ENCODE results near the gene IFITM5. TPM values are rescaled to one million over a fixed set of nuclear protein-coding genes. Genes with fewer than 3 reads are reported as not detected.
"Not testable (repeated sequence)": the region's sequence is repeated elsewhere in the genome, so short reads cannot be mapped to it uniquely, and the experiment has no call there.

The IFITM5 gene
- polyA plus RNA-seq, 6 donors from 2014 or later, result not detected

DNA sequence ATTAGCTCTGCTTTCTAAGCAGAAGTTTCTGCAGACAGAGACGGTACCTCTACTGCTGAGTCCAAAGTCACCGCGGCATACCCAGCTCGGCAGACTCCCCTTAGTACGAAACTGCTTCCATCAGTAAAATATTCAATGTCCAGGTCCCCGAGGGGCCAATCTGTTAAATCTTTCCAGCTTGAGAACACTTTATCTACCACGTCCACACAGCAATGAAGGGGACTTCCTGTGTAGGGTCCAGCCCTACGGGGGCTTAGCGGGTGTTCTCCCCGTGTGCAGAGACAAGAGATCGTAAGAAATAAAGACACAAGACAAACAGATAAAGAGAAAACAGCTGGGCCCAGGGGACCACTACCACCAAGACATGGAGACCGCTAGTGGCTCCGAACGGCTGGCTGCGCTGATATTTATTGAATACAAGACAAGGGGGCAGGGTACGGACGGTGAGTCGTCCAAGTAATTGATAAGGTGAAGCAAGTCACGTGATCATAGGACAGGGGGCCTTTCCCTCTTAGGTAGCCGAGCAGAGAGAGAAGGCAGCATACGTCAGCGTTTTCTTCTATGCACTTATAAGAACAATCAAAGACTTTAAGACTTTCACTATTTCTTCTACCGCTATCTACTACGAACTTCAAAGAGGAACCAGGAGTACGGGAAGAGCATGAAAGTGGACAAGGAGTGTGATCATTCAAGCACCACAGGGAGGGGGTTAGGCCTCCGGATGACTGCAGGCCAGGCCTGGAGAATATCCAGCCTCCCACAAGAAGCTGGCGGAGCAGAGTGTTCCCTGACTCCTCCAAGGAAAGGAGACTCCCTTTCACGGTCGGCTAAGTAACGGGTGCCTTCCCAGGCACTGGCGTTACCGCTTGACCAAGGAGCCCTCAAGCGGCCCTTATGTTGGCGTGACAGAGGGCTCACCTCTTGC is 25.5 kb upstream of the IFITM5 start:
- H3K36me3 Mint-ChIP-seq; H3K27me3 Mint-ChIP-seq; DNase-seq; ATAC-seq (ENCODE audit: low read depth in 2 of 2); H3K9me3 Mint-ChIP-seq: not testable (repeated sequence)
- H3K27ac Mint-ChIP-seq, result peak overlapping the region; percentile 37 to 96 (median 50)
- peaks cover 39 to 61% (median 48%) of the 10 kb centered on the region in 3 donors for H3K4me1 Mint-ChIP-seq
- peak overlapping the region in 3 of 8 donors; percentile 15 to 44 (median 28) for H3K4me3 Mint-ChIP-seq

DNA sequence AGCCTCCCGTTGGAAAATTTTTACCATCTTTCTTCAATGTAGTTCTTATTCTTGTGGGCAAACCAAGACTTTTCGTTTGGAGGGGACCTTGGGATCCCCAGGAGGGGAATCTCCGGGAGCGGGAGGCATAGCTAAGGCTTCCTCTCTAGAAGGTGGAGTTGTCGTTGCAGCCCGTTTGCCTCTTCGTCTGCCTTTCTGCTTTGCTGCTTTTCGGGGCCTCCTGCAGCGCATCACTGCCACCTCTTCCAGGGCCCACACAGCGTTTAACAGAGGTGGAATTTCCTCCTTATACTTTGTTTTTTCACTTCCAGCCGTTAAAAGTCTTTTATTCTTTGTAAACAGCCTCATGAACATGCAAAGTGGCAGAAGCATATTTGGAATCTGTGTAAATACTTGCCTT is 24.8 kb upstream of the IFITM5 start:
- Mint-ChIP-seq H3K4me1 (peaks cover 37 to 60% (median 47%) of the 10 kb centered on the region in 3 donors), H3K36me3 (no peaks in the 10 kb centered on the region), H3K27ac (peak overlapping the region in 2 of 6 donors; percentile 49 to 54), H3K9me3 (peaks cover 0 to 2% (median 0%) of the 10 kb centered on the region in 7 donors), H3K4me3 (peak overlapping the region in 1 of 8 donors; percentile 15), H3K27me3 (peaks cover 0 to 8% (median 6%) of the 10 kb centered on the region in 3 donors)
- ATAC-seq (ENCODE audit: low read depth in 2 of 2), result no peak
- no peak for DNase-seq

DNA sequence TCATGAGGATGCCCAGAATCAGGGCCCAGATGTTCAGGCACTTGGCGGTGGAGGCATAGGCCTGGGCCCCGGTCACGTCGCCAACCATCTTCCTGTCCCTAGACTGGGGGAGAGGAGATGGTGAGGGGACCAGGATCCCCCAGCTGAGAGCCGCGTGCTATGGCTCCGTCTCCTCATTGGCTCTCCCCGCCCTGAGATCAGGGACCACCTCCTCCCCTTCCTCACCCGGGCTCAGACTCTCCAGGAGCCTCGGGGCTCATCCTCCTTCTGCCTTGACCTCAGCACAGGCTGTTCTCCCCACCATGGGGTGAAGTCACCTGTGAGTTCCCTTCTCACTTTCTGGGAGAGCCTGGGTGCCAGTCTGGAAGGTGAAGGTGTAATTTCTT is 20.6 kb upstream of the IFITM5 start:
- DNase-seq; H3K9me3 Mint-ChIP-seq; ATAC-seq (ENCODE audit: low read depth in 2 of 2); H3K27me3 Mint-ChIP-seq; H3K36me3 Mint-ChIP-seq: not testable (repeated sequence)
- H3K4me3 Mint-ChIP-seq, result peak overlapping the region; percentile 68 to 88 (median 82)
- H3K4me1 Mint-ChIP-seq, result peaks cover 21 to 43% (median 33%) of the 10 kb centered on the region in 3 donors
- peak overlapping the region in 5 of 6 donors; percentile 48 to 80 (median 69) for H3K27ac Mint-ChIP-seq

DNA sequence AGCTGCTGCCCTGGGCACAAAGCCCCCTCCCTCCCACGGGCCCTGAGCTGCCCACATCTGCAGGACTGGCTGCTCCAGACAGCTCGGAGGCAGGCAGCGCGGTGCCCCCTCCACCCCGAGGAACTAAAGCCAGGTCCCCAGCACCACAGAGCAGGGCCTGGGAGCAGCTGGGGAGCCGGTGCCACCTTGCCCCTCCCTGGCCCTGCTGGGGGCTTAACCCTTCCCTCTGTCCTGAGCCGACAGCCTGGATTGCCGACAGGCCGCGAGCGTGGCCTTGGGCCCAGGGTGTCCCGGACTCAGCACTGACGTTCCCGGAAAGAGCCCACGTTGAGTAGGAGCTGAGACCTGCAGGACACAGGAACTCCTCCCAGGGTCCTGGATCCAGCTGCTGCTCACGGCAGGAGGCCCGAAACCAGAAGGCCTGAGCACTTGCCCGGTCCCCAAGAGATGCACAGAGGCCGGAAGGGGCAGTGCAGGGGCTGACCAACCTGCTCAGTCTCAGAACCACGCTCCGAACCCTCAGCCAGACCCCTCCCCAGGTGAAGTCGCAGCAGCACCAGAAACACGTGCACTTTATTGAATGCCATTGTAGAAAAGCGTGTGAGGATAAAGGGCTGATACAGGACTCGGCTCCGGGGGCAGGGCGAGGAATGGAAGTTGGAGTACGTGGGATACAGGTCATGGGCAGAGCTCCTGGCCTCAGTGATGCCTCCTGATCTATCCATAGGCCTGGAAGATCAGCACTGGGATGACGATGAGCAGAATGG is 20.0 kb upstream of the IFITM5 start:
- H3K27me3 Mint-ChIP-seq, DNase-seq, H3K9me3 Mint-ChIP-seq, H3K36me3 Mint-ChIP-seq: not testable (repeated sequence)
- Mint-ChIP-seq H3K4me1 (peaks cover 19 to 43% (median 31%) of the 10 kb centered on the region in 3 donors), H3K27ac (peak overlapping the region in 4 of 6 donors; percentile 2 to 69 (median 34)), H3K4me3 (peak overlapping the region; percentile 68 to 88 (median 82))
- peak; percentile 20 to 37 for ATAC-seq (ENCODE audit: low read depth in 2 of 2)

DNA sequence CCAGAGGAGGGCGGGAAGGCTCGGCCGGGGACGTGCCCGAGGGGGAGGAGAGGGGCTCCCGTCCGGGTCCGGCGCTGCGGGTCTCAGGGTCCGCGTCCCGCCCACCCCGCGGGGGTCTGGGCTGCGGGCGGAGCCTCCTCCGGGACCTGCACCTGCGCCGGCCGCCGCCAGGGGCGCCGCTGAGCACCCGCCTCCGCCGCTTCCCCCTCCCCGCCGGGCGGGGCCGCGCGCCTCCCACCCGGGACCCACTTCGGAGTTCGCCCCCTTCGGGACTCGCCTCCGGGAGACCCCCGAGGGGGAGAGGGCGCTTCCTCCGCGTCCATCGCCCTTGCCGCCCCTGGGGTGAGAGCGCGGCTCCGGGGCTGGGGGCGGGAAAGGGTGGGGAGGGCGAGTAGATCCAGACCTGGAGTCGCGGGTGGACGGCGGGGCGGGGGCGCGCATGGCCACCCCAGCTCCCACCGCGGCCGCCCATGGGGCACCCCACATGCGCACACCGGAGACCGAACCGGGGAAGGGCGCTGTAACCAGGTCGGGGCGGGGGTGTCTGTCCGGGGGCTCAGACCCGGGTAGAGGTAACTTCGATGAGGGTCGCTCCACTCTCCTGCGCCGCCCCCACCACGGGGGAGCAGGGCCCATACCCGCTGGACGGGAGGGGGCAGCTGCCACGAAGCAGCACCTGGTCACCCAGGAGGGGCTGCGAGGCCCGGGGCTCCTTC is 19.2 kb upstream of the IFITM5 start:
- H3K4me3 Mint-ChIP-seq, result peak overlapping the region in 5 of 8 donors; percentile 22 to 88 (median 68)
- peak; percentile 57 to 60 for ATAC-seq (ENCODE audit: low read depth in 2 of 2)
- DNase-seq, H3K36me3 Mint-ChIP-seq, H3K27ac Mint-ChIP-seq, H3K9me3 Mint-ChIP-seq, H3K27me3 Mint-ChIP-seq: not testable (repeated sequence)
- peaks cover 26 to 48% (median 38%) of the 10 kb centered on the region in 3 donors for H3K4me1 Mint-ChIP-seq

DNA sequence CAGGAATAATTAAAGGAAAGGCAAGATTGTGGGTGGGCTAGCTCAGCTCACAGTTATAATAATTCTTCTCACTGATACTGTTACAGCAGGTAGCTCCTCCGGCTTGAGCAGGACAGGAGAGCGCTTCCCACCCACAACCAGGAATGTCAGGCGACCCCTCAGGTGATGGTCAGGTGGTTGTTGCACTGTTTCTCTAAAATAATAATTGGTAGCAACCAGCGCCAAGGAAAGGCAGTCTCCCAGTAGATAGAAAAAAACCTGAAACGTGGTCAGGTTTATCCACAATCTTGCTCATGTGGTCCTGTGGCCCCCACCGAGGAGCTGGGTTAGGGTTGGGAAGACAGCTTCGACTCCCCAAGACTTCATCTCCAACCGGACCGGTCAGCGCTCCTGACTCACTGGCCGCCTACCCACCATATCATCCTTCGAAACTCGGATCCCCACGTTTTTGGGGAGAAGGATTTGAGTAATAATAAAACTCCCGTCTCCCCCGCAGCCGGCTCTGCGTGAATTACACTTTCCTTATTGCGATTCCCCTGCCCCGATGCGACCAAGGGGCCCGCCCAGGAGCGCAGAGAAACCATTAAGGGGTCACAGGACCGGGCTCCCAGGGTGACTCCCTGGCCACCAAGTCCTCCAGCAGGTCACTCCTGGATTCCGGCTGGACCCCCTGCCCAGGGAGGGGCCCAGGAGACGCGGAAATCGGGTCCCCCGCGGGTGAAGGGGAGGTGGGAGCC is 18.5 kb upstream of the IFITM5 start:
- H3K4me1 Mint-ChIP-seq, result peaks cover 33 to 55% (median 45%) of the 10 kb centered on the region in 3 donors
- not testable (repeated sequence) for H3K9me3 Mint-ChIP-seq; ATAC-seq (ENCODE audit: low read depth in 2 of 2)

DNA sequence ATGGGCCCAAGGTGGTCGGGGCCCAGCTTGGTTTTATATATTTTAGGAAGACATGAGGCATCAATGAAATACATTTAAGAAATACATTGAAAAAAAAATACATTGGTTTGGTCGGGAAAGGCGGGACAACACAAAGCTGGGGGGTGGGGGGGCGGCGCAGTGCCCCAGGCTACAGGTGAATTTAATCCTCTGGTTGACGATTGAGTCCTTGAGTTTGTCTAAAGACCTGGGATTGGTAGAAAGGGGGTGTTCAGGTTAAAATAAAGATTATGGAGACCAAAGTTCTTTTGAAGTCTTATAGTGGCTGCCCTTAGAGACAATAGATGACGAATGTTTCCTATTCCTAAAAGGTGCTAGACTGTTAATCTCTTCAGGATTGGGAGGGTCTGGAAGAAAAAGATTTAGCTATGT is 17.6 kb upstream of the IFITM5 start:
- ATAC-seq (ENCODE audit: low read depth in 2 of 2) (no peak), DNase-seq (no peak)
- H3K9me3 Mint-ChIP-seq, result no peaks in the 10 kb centered on the region
- H3K27ac Mint-ChIP-seq, result peak overlapping the region in 5 of 6 donors; percentile 33 to 87 (median 76)
- H3K27me3 Mint-ChIP-seq, result peaks cover 0 to 8% (median 6%) of the 10 kb centered on the region in 3 donors
- H3K4me3 Mint-ChIP-seq, result peak overlapping the region; percentile 34 to 92 (median 71)
- peaks cover 34 to 63% (median 46%) of the 10 kb centered on the region in 3 donors for H3K4me1 Mint-ChIP-seq
- no peaks in the 10 kb centered on the region for H3K36me3 Mint-ChIP-seq

More for the DNA sequence above, 18.5 kb upstream of the IFITM5 start:
- Mint-ChIP-seq H3K27ac (peak overlapping the region in 3 of 6 donors; percentile 33 to 57 (median 38)), H3K4me3 (peak overlapping the region; percentile 40 to 92 (median 68))
- not testable (repeated sequence) for H3K36me3 Mint-ChIP-seq, DNase-seq, H3K27me3 Mint-ChIP-seq

DNA sequence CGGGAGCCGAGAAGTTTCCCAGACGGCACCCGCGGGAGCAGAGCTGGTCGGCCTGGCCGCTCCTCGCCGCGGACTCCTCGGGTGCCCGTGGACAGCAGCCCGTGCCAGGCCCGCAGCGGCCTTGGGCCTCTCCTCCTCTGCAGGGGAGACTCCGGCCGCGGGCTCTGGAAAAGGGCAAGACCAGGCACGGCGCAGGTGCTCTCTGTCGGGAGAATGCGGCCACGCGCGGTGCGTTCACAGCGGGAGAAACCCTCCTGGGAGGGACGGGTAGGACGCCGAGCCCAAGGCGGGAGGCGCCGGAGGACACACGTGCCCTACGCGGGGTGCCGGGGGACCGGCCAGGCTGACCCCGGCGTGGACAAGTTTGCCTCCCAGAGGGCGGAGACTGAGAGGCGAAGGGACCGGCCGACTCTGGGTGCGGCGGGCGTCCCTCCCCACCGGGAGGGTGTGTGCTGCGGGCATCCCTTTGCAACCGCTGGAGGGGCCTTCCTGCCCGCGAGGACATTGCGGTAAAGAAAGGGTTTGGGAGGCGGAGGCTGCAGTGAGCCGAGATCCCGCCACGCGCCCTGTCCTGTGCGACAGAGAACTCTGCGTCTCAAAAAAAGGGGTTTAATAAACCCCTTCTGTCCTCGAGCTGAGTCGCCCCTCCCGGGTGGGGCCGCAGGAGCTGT is 16.8 kb upstream of the IFITM5 start:
- no peak for ATAC-seq (ENCODE audit: low read depth in 2 of 2)
- peak overlapping the region in 7 of 8 donors; percentile 16 to 92 (median 62) for H3K4me3 Mint-ChIP-seq

DNA sequence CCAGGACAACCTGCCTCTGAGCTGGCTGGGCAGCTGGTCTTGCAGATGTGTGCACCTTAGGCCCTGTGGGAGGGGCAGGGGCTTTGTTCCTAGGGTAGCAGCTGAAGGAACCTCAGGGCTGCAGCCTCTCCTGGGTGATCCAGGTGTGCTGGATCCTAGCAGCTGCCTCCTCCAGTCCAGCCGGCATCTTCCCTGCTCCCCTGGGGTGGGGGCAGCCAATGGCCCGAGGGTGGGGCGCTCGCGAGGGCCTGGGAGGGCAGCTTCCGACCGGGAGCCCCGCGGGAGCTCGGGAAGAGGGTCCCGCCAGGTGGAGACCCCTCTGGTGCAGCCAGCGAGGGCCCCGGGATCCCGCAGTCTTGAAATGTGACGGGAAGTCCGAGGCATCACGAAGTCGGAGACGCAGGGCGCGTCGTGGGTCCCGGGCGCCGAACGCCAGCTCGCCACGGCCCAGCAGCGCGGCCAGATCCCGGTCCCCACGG is 16.2 kb upstream of the IFITM5 start:
- DNase-seq (no peak), ATAC-seq (ENCODE audit: low read depth in 2 of 2) (no peak)
- H3K27me3 Mint-ChIP-seq, result peaks cover 0 to 5% (median 4%) of the 10 kb centered on the region in 3 donors
- no peaks in the 10 kb centered on the region for H3K9me3 Mint-ChIP-seq
- peaks cover 30 to 65% (median 43%) of the 10 kb centered on the region in 3 donors for H3K4me1 Mint-ChIP-seq
- H3K4me3 Mint-ChIP-seq, result peak overlapping the region in 5 of 8 donors; percentile 38 to 96 (median 90)
- H3K36me3 Mint-ChIP-seq, result no peaks in the 10 kb centered on the region
- H3K27ac Mint-ChIP-seq, result no peak overlapping the region

More for the DNA sequence above, 16.8 kb upstream of the IFITM5 start:
- DNase-seq, result no peak
- Mint-ChIP-seq H3K4me1 (peaks cover 34 to 68% (median 46%) of the 10 kb centered on the region in 3 donors), H3K27ac (no peak overlapping the region), H3K36me3 (no peaks in the 10 kb centered on the region), H3K9me3 (no peaks in the 10 kb centered on the region), H3K27me3 (peaks cover 0 to 8% (median 6%) of the 10 kb centered on the region in 3 donors)

DNA sequence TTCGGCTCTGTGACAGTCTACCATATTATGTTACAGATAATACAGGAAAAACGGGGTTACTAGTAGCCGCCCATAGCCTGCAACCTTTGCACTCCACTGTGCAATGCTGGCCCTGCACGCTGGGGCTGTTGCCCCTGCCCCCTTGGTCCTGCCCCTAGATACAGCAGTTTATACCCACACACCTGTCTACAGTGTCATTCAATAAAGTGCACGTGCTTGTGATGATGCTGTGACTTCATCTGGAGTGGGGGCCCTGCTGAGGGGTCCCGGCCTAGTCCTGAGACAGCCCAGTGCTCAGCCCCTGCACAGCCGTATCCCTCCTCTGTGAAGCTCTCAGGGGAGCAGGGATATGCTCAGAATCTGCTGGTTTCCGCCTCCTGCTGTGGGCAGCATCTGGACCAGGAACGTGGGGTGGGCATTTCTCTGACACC is 15.7 kb upstream of the IFITM5 start:
- Mint-ChIP-seq H3K27me3 (peaks cover 0 to under 1% (median 0%) of the 10 kb centered on the region in 3 donors), H3K9me3 (no peaks in the 10 kb centered on the region), H3K36me3 (no peaks in the 10 kb centered on the region), H3K4me3 (peak overlapping the region; percentile 38 to 96 (median 91)), H3K4me1 (peaks cover 25 to 61% (median 38%) of the 10 kb centered on the region in 3 donors), H3K27ac (peak overlapping the region in 2 of 6 donors; percentile 26 to 86)
- ATAC-seq (ENCODE audit: low read depth in 2 of 2) (no peak), DNase-seq (no peak)

DNA sequence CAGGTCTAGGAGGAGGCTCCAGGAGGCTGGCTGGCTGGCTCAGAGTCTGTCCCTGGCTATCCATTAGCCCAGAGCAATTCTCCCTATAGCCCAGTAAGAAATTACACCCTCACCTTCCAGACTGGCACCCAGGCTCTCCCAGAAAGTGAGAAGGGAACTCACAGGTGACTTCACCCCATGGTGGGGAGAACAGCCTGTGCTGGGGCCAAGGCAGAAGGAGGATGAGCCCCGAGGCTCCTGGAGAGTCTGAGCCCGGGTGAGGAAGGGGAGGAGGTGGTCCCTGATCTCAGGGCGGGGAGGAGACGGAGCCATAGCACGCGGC is 15.2 kb upstream of the IFITM5 start:
- H3K27ac Mint-ChIP-seq, result peak overlapping the region; percentile 86 to 98 (median 96)
- H3K9me3 Mint-ChIP-seq; ATAC-seq (ENCODE audit: low read depth in 2 of 2); H3K27me3 Mint-ChIP-seq; DNase-seq; H3K36me3 Mint-ChIP-seq: not testable (repeated sequence)
- H3K4me1 Mint-ChIP-seq, result peaks cover 26 to 61% (median 38%) of the 10 kb centered on the region in 3 donors
- H3K4me3 Mint-ChIP-seq, result peak overlapping the region; percentile 88 to 96 (median 93)

All from naive B cell (primary cell).